GM12865 (cell line): Measurements from ENCODE around the gene OST4.

Source experiments
- DNase-seq: peaks from one replicate; pipeline ENCODE4 v3.0.0; 2010; ENCODE audit warnings: low read depth
- H3K4me3 ChIP-seq: 2 replicates; pipeline ENCODE4 v1.5.1; 2011; ENCODE audit warnings: mild to moderate bottlenecking, low read depth, low read length, control low read depth
- CTCF ChIP-seq: IDR thresholded peaks from 2 replicates; pipeline ENCODE4 v1.5.1; 2011; ENCODE audit warnings: low read length, control low read depth, low read depth, inconsistent platforms; ENCODE audit not compliant: insufficient read depth; ENCODE audit errors: missing control alignments

Gene OST4

GRCh38 chr2:27069436-27069835 lies 2.0 kb downstream of the OST4 start:
- DNase-seq: no peak
- TF ChIP-seq CTCF: no peak
- H3K4me3 ChIP-seq: no peak overlapping the region

DNA sequence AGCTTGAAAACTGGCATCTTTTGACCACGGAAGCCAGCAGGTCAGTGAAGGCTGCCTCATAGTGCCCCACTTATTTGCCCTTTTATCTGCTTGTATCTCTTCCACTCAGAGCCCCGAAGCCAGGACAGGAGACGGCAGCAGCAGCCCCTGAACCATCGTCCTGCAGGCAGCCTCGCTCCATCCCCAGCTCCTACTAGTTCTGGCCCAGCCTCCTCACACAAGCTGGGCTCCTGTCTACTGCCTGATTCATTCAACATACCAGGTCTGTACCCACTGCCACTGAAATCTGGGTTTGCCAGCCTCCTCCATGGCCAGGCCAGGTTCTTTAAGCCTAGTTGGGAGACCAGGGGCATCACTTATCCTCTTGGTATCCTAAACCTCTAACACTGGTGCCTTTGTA lies 4.1 kb downstream of the OST4 start:
- DNase-seq: no peak
- no peak for TF ChIP-seq CTCF

DNA sequence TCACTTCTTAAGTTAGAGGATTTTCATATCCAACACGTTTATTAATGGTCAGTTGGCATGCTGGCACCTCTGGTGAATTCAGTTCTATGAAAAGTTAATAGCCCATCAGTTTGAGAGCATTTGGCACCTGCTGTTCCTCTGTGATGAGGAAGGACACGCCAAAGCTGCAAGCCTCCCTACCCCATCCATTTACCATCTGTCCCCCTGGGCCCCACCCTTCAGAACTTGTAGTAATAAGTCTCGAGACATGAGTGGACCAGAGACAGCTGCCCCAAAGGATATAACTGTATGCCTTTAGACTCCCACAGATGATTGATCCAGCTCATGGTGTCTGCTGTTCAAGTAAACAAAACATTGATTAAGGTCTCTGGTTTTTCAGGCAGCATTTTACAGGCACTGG lies 6.3 kb downstream of the OST4 start:
- no peak overlapping the region for H3K4me3 ChIP-seq
- no peak for TF ChIP-seq CTCF
- no peak for DNase-seq

More for the DNA sequence above, 4.1 kb downstream of the OST4 start:
- H3K4me3 ChIP-seq: no peak overlapping the region

- H3K4me3 ChIP-seq: no peak overlapping the region
- no peak for TF ChIP-seq CTCF
- DNase-seq: no peak
Measured at GRCh38 chr2:27060323-27060722, 11.1 kb downstream of the OST4 start.

- H3K4me3 ChIP-seq: no peak overlapping the region
- no peak for TF ChIP-seq CTCF
Measured at GRCh38 chr2:27059141-27059820, 12.2 kb downstream of the OST4 start.

GRCh38 chr2:27058210-27058609 lies 13.2 kb downstream of the OST4 start:
- no peak overlapping the region for H3K4me3 ChIP-seq
- TF ChIP-seq CTCF: no peak
- DNase-seq: no peak

More at GRCh38 chr2:27059141-27059820, 12.2 kb downstream of the OST4 start:
- no peak for DNase-seq

GRCh38 chr2:27057184-27057583 lies 14.3 kb downstream of the OST4 start:
- no peak for TF ChIP-seq CTCF
- no peak for DNase-seq
- no peak overlapping the region for H3K4me3 ChIP-seq
